GM18520 (cell line): ENCODE data around the gene ZBTB43.

ENCODE experiments used
- ATAC-seq: cut with Tn5 transposase; IDR thresholded peaks from one replicate; pipeline ENCODE4 v1.9.1; 2021; ENCODE audit not compliant: unreplicated experiment

ZBTB43 gene

GRCh38 chr9:126856326-126856877, 51.6 kb downstream of the ZBTB43 start:
- ATAC-seq: no peak

GRCh38 chr9:126857261-126857960, 52.6 kb downstream of the ZBTB43 start:
- no peak for ATAC-seq

GRCh38 chr9:126859111-126859510, 54.3 kb downstream of the ZBTB43 start:
- no peak for ATAC-seq

GRCh38 chr9:126860077-126860756, 55.4 kb downstream of the ZBTB43 start, which contains the start of gene ZBTB34:
TSS of gene ZBTB34 (plus strand) at chr9:126860639. CDS start at chr9:126879400, 18,761 bp downstream.
- ATAC-seq: peak; percentile 68

- no peak for ATAC-seq
Observed at GRCh38 chr9:126860757-126861466, 56.1 kb downstream of the ZBTB43 start.

- no peak for ATAC-seq
Observed at GRCh38 chr9:126861707-126862103, 56.9 kb downstream of the ZBTB43 start.

- ATAC-seq: no peak
Observed at GRCh38 chr9:126862104-126862761, 57.4 kb downstream of the ZBTB43 start.

- no peak for ATAC-seq
Observed at GRCh38 chr9:126864771-126865170, 59.9 kb downstream of the ZBTB43 start.

GRCh38 chr9:126869368-126869767, 64.5 kb downstream of the ZBTB43 start:
- ATAC-seq: no peak

- ATAC-seq: no peak
Observed at GRCh38 chr9:126872516-126872915, 67.7 kb downstream of the ZBTB43 start.

- no peak for ATAC-seq
Observed at GRCh38 chr9:126874546-126875314, 69.9 kb downstream of the ZBTB43 start.

GRCh38 chr9:126875756-126876510, 71.1 kb downstream of the ZBTB43 start:
- ATAC-seq: no peak

- no peak for ATAC-seq
Observed at GRCh38 chr9:126876531-126876930, 71.7 kb downstream of the ZBTB43 start.

- no peak for ATAC-seq
Observed at GRCh38 chr9:126877418-126877817, 72.6 kb downstream of the ZBTB43 start.

- no peak for ATAC-seq
Observed at GRCh38 chr9:126879288-126879687, 74.4 kb downstream of the ZBTB43 start.

GRCh38 chr9:126880226-126880946, 75.5 kb downstream of the ZBTB43 start:
- no peak for ATAC-seq

- no peak for ATAC-seq
Observed at GRCh38 chr9:126880947-126881332, 76.1 kb downstream of the ZBTB43 start.

- no peak for ATAC-seq
Observed at GRCh38 chr9:126882746-126883145, 77.9 kb downstream of the ZBTB43 start.

GRCh38 chr9:126883636-126884035, 78.8 kb downstream of the ZBTB43 start:
- no peak for ATAC-seq
